ENCODE results near the gene CBFA2T3. TPM values are rescaled to one million over a fixed set of nuclear protein-coding genes. Genes with fewer than 3 reads are reported as not detected.

CBFA2T3 gene
- total and polyA plus RNA-seq, 4 donors: 4.7 to 11.8 (median 6.6) TPM

DNA sequence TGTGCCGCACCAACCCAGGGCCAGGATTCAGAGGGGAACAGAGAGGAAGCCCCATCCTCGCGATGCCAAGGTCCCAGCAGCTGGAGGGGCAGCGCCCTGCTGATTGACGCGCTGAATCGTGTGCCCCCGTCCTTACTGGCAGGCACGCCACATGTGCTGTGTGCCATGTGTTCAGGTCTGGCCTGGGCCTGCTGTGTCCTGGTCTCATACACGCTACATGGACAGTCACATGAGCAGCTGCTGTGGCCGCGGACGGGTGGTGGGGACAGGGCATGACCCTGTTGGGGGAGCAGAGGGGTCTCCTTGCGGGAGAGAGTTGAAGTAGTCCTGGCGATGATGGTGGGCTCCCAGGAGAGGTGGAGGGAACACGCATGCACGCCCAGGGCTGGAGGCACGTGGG is 18.0 kb downstream of the CBFA2T3 start:
- H3K9me3 ChIP-seq (ENCODE audit: control insufficient read depth in 4 of 4, insufficient read depth in 3 of 4, low read length in 3 of 4): peaks cover 0 to 2% (median 0%) of the 10 kb centered on the region in 4 donors
- no peak overlapping the region for H3K4me3 ChIP-seq
- H3K27me3 ChIP-seq (ENCODE audit: control insufficient read depth in 3 of 3, insufficient read depth in 3 of 3, low read length in 2 of 3): no peaks in the 10 kb centered on the region
- no peaks in the 10 kb centered on the region for H3K36me3 ChIP-seq (ENCODE audit: control insufficient read depth in 4 of 4, insufficient read depth in 4 of 4, low read length in 4 of 4)
- no peak for DNase-seq
- H3K27ac ChIP-seq (ENCODE audit: low read depth in 1 of 2, low read length in 1 of 2): no peak overlapping the region
- H3K9ac ChIP-seq (ENCODE audit: insufficient read depth in 1 of 2, low read length in 2 of 2): no peak overlapping the region
- no peak for ATAC-seq (ENCODE audit: insufficient read depth, low FRiP score)
- H3K4me1 ChIP-seq (ENCODE audit: control insufficient read depth in 5 of 5, insufficient read depth in 5 of 5, low read length in 5 of 5): peaks cover 0 to 5% (median 0%) of the 10 kb centered on the region in 5 donors
- no peak for TF ChIP-seq CTCF (IDR thresholded peaks at IDR 0.05; ENCODE audit: control extremely low read depth, extremely low read depth)
- 87 to 88% methylated on average over 18 of the region's 18 CpGs for WGBS, 2 donors

DNA sequence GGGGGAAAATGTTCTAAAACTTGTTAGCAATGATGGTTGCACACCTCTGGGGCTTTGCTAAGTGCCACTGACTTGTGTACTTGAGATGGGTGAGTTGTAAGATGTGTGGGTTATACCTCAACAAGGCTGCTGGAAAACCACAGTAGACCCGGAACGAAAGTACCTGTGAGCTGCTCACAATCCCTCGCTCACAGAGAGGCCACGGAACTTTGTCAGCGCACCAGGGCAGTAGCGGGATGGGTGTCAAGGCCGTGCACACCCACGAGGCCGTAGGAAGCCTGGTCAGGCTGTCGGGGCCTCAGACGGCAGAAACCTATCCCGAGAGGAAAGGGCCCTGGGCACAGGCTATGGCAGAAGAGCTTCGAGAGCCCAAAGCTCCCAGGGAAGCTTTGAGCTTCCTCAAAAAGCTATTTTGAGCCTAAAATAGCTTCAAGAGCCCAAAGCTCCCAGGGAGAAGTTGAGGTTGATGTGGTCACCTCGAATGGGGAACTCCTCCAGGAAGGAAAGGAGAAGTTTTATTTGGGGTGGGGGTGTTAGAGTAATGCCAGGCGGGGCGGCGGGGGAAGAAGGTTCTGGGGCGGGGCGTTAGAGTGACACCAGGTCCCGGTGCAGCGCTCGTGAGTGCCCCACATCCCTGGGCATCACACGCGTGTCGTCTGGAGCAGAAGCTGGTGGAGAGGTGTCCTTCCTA is 19.0 kb downstream of the CBFA2T3 start:
- no peak overlapping the region for H3K9ac ChIP-seq (ENCODE audit: insufficient read depth in 1 of 2, low read length in 2 of 2)
- no peaks in the 10 kb centered on the region for H3K27me3 ChIP-seq (ENCODE audit: control insufficient read depth in 3 of 3, insufficient read depth in 3 of 3, low read length in 2 of 3)
- no peak overlapping the region for H3K27ac ChIP-seq (ENCODE audit: low read depth in 1 of 2, low read length in 1 of 2)
- no peak for DNase-seq
- H3K9me3 ChIP-seq (ENCODE audit: control insufficient read depth in 4 of 4, insufficient read depth in 3 of 4, low read length in 3 of 4): peaks cover 0 to 2% (median 0%) of the 10 kb centered on the region in 4 donors
- peak; percentile 62 for ATAC-seq (ENCODE audit: insufficient read depth, low FRiP score)
- peaks cover 0 to 5% (median 0%) of the 10 kb centered on the region in 5 donors for H3K4me1 ChIP-seq (ENCODE audit: control insufficient read depth in 5 of 5, insufficient read depth in 5 of 5, low read length in 5 of 5)
- 35 to 54% methylated on average over 25 of the region's 25 CpGs for WGBS, 2 donors
- no peak for TF ChIP-seq CTCF (IDR thresholded peaks at IDR 0.05; ENCODE audit: control extremely low read depth, extremely low read depth)
- no peaks in the 10 kb centered on the region for H3K36me3 ChIP-seq (ENCODE audit: control insufficient read depth in 4 of 4, insufficient read depth in 4 of 4, low read length in 4 of 4)
- no peak overlapping the region for H3K4me3 ChIP-seq

DNA sequence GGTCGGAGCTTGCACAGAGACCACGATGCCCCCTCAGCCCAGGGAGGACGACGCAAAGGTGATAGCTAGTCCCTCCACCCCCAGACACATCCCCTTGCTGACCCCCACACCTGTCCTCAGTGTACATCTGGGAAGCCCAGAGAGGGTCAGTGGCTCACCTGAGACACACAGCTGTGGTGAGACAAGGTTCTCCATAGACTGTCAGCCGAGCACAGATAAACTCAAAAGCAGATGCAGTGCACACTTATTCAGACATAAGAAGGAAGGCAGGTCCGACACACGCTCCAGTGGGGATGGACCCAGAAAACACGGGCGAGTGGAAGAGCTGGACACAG is 19.6 kb downstream of the CBFA2T3 start:
- H3K36me3 ChIP-seq (ENCODE audit: control insufficient read depth in 4 of 4, insufficient read depth in 4 of 4, low read length in 4 of 4): no peaks in the 10 kb centered on the region
- no peak for TF ChIP-seq CTCF (IDR thresholded peaks at IDR 0.05; ENCODE audit: control extremely low read depth, extremely low read depth)
- no peak overlapping the region for H3K27ac ChIP-seq (ENCODE audit: low read depth in 1 of 2, low read length in 1 of 2)
- peaks cover 0 to 2% (median 0%) of the 10 kb centered on the region in 4 donors for H3K9me3 ChIP-seq (ENCODE audit: control insufficient read depth in 4 of 4, insufficient read depth in 3 of 4, low read length in 3 of 4)
- H3K4me3 ChIP-seq: no peak overlapping the region
- WGBS, 2 donors: 69 to 74% methylated on average over 9 of the region's 9 CpGs
- H3K27me3 ChIP-seq (ENCODE audit: control insufficient read depth in 3 of 3, insufficient read depth in 3 of 3, low read length in 2 of 3): no peaks in the 10 kb centered on the region
- ATAC-seq (ENCODE audit: insufficient read depth, low FRiP score) (no peak), DNase-seq (no peak)
- no peak overlapping the region for H3K9ac ChIP-seq (ENCODE audit: insufficient read depth in 1 of 2, low read length in 2 of 2)
- H3K4me1 ChIP-seq (ENCODE audit: control insufficient read depth in 5 of 5, insufficient read depth in 5 of 5, low read length in 5 of 5): peaks cover 0 to 5% (median 0%) of the 10 kb centered on the region in 5 donors
